Ectodermal cell (in vitro differentiated cells): Measurements from ENCODE around the gene HNRNPA2B1.
"Not testable (repeated sequence)": the region's sequence is repeated elsewhere in the genome, so short reads cannot be mapped to it uniquely, and the experiment has no call there.

Source experiments
- H3K27ac ChIP-seq: 2 replicates; pipeline ENCODE4 v1.7.0; 2013; ENCODE audit warnings: mild to moderate bottlenecking, low read depth, low read length; ENCODE audit not compliant: insufficient read depth, poor library complexity, severe bottlenecking
- H3K27me3 ChIP-seq: 2 replicates; pipeline ENCODE4 v1.7.0; 2013; ENCODE audit warnings: mild to moderate bottlenecking, low read length; ENCODE audit not compliant: insufficient read depth, control insufficient read depth, poor library complexity, severe bottlenecking
- H3K36me3 ChIP-seq: one replicate; pipeline ENCODE4 v1.7.0; 2013; ENCODE audit warnings: low read length; ENCODE audit not compliant: control insufficient read depth, insufficient read depth
- H3K4me1 ChIP-seq: one replicate; pipeline ENCODE4 v1.7.0; 2013; ENCODE audit warnings: low read length; ENCODE audit not compliant: control insufficient read depth, insufficient read depth
- H3K4me3 ChIP-seq: 2 replicates; pipeline ENCODE4 v1.7.0; 2013; ENCODE audit warnings: low read depth, low read length, control low read depth; ENCODE audit not compliant: insufficient read depth
- H3K9me3 ChIP-seq: 2 replicates; pipeline ENCODE4 v1.7.0; 2013; ENCODE audit warnings: mild to moderate bottlenecking, low read length, moderate library complexity; ENCODE audit not compliant: control insufficient read depth
- WGBS, 2 experiments: methylation state at CpG; one replicate each; pipeline ENCODE4 v1.1.7; 2013; ENCODE audit warnings: missing lambda C conversion rate in 2 of 2; 5-methylcytosine and 5-hydroxymethylcytosine counted together

HNRNPA2B1 gene

GRCh38 chr7:26177269-26177668 lies 23.3 kb downstream of the HNRNPA2B1 start:
- not testable (repeated sequence) for H3K36me3 ChIP-seq, H3K27me3 ChIP-seq, H3K9me3 ChIP-seq, H3K27ac ChIP-seq, H3K4me1 ChIP-seq, H3K4me3 ChIP-seq
- 94% methylated on average over 20 of the region's 20 CpGs for WGBS, 2 experiments

- H3K4me3 ChIP-seq, H3K27ac ChIP-seq, H3K9me3 ChIP-seq, H3K36me3 ChIP-seq, H3K27me3 ChIP-seq, H3K4me1 ChIP-seq: not testable (repeated sequence)
- 96 to 98% methylated on average over 19 to 20 of the region's 26 CpGs for WGBS, 2 experiments
Measured at GRCh38 chr7:26176696-26177095, 23.9 kb downstream of the HNRNPA2B1 start.

- not testable (repeated sequence) for H3K4me3 ChIP-seq, H3K4me1 ChIP-seq, H3K36me3 ChIP-seq, H3K27me3 ChIP-seq, H3K9me3 ChIP-seq, H3K27ac ChIP-seq
- WGBS, 2 experiments, result 87 to 94% methylated on average over 1 of the region's 4 CpGs
Measured at GRCh38 chr7:26175903-26176302, 24.6 kb downstream of the HNRNPA2B1 start.

GRCh38 chr7:26172048-26172447 lies 28.5 kb downstream of the HNRNPA2B1 start:
- Histone ChIP-seq H3K4me1 (no peaks in the 10 kb centered on the region), H3K4me3 (no peak overlapping the region), H3K27me3 (no peaks in the 10 kb centered on the region), H3K9me3 (no peaks in the 10 kb centered on the region), H3K36me3 (no peaks in the 10 kb centered on the region), H3K27ac (no peak overlapping the region)
- WGBS, 2 experiments, result 80 to 100% methylated on average over 1 of the region's 1 CpG

- Histone ChIP-seq H3K4me3 (no peak overlapping the region), H3K27ac (no peak overlapping the region), H3K4me1 (no peaks in the 10 kb centered on the region), H3K36me3 (no peaks in the 10 kb centered on the region), H3K9me3 (no peaks in the 10 kb centered on the region), H3K27me3 (no peaks in the 10 kb centered on the region)
- WGBS, 2 experiments, result 92 to 100% methylated on average over 1 to 2 of the region's 2 CpGs
Measured at GRCh38 chr7:26171601-26172000, 28.9 kb downstream of the HNRNPA2B1 start.

GRCh38 chr7:26170663-26171062 lies 29.9 kb downstream of the HNRNPA2B1 start:
- Histone ChIP-seq H3K9me3 (no peaks in the 10 kb centered on the region), H3K36me3 (no peaks in the 10 kb centered on the region), H3K27me3 (no peaks in the 10 kb centered on the region), H3K4me1 (no peaks in the 10 kb centered on the region), H3K27ac (no peak overlapping the region), H3K4me3 (no peak overlapping the region)
- WGBS, 2 experiments, result 87 to 100% methylated on average over 1 of the region's 1 CpG

GRCh38 chr7:26169271-26169670 lies 31.3 kb downstream of the HNRNPA2B1 start:
- Histone ChIP-seq H3K27ac (no peak overlapping the region), H3K9me3 (no peaks in the 10 kb centered on the region), H3K36me3 (no peaks in the 10 kb centered on the region), H3K4me1 (no peaks in the 10 kb centered on the region), H3K4me3 (no peak overlapping the region), H3K27me3 (no peaks in the 10 kb centered on the region)
- 84 to 89% methylated on average over 3 of the region's 3 CpGs for WGBS, 2 experiments

GRCh38 chr7:26168458-26169023 lies 32.0 kb downstream of the HNRNPA2B1 start:
- H3K27ac ChIP-seq, result no peak overlapping the region
- H3K9me3 ChIP-seq, result no peaks in the 10 kb centered on the region
- WGBS, 2 experiments, result 93 to 99% methylated on average over 4 to 5 of the region's 6 CpGs
- no peaks in the 10 kb centered on the region for H3K36me3 ChIP-seq
- H3K27me3 ChIP-seq, result no peaks in the 10 kb centered on the region
- no peak overlapping the region for H3K4me3 ChIP-seq
- H3K4me1 ChIP-seq, result no peaks in the 10 kb centered on the region

- H3K4me1 ChIP-seq, result no peaks in the 10 kb centered on the region
- WGBS, 2 experiments, result 94 to 100% methylated on average over 2 to 3 of the region's 3 CpGs
- no peak overlapping the region for H3K4me3 ChIP-seq
- no peaks in the 10 kb centered on the region for H3K9me3 ChIP-seq
- H3K27ac ChIP-seq, result no peak overlapping the region
- H3K27me3 ChIP-seq, result no peaks in the 10 kb centered on the region
- no peaks in the 10 kb centered on the region for H3K36me3 ChIP-seq
Measured at GRCh38 chr7:26167303-26167934, 33.1 kb downstream of the HNRNPA2B1 start.

- Histone ChIP-seq H3K36me3 (no peaks in the 10 kb centered on the region), H3K4me3 (no peak overlapping the region), H3K27ac (no peak overlapping the region), H3K4me1 (no peaks in the 10 kb centered on the region), H3K9me3 (no peaks in the 10 kb centered on the region), H3K27me3 (no peaks in the 10 kb centered on the region)
- 85 to 88% methylated on average over 5 of the region's 5 CpGs for WGBS, 2 experiments
Measured at GRCh38 chr7:26166684-26167266, 33.8 kb downstream of the HNRNPA2B1 start.
